K562 (cell line): ENCODE measurements around the gene LNPEP. TPM values are rescaled to one million over a fixed set of nuclear protein-coding genes. Genes with fewer than 3 reads are reported as not detected.

Experiments used
- BRD4 ChIP-seq: fragments of 200-600 bp; sonication (generic); IDR thresholded peaks from 2 replicates; pipeline ENCODE4 v1.6.1; 2017; ENCODE audit warnings: inconsistent platforms
- DIDO1 ChIP-seq: fragments of 450-650 bp; IDR thresholded peaks from 2 replicates; pipeline ENCODE4 v1.6.1; 2016; ENCODE audit warnings: low read depth, missing biosample characterization, missing genetic modification characterization
- GATAD2B ChIP-seq: fragments of 450-650 bp; IDR thresholded peaks from 2 replicates; pipeline ENCODE4 v1.6.1; 2017; ENCODE audit warnings: mild to moderate bottlenecking, borderline replicate concordance
- NONO ChIP-seq, 2 experiments: fragments of 200-400 bp in 1 of 2; fragments of 450-650 bp in 1 of 2; formaldehyde crosslinking in 1 of 2; IDR thresholded peaks; 2 replicates each; pipeline ENCODE4 v1.6.1; 2017; ENCODE audit warnings: low read depth in 2 of 2, mild to moderate bottlenecking in 2 of 2, moderate library complexity in 2 of 2, low read length in 1 of 2
- PHF8 ChIP-seq: fragments of 200-600 bp; sonication (generic); IDR thresholded peaks from 2 replicates; pipeline ENCODE4 v1.6.1; 2012; ENCODE audit warnings: mixed run types, mild to moderate bottlenecking, inconsistent platforms, low read length, moderate library complexity, borderline replicate concordance
- RBFOX2 ChIP-seq: fragments of 200-400 bp; formaldehyde crosslinking; IDR thresholded peaks from 2 replicates; pipeline ENCODE4 v1.6.1; 2017; ENCODE audit warnings: low read depth, mild to moderate bottlenecking, low read length, moderate library complexity
- XRCC5 ChIP-seq: fragments of 200-400 bp; formaldehyde crosslinking; IDR thresholded peaks from 2 replicates; pipeline ENCODE4 v1.6.1; 2017; ENCODE audit warnings: low read depth, mild to moderate bottlenecking, low read length
- ZNF280B ChIP-seq: fragments of 250-450 bp; sonication (Bioruptor Pico); IDR thresholded peaks from 2 replicates; pipeline ENCODE4 v1.5.1; 2021; ENCODE audit warnings: mild to moderate bottlenecking
- ZNF584 ChIP-seq: fragments of 200-800 bp; sonication (Bioruptor generic); IDR thresholded peaks from 2 replicates; pipeline ENCODE4 v1.6.1; 2016; ENCODE audit warnings: low read depth, mild to moderate bottlenecking, missing genetic modification characterization, missing compliant biosample characterization
- ZNF696 ChIP-seq: fragments of 250-450 bp; sonication (Bioruptor Pico); conservative IDR thresholded peaks from 2 replicates; pipeline ENCODE4 v1.4.0; 2020; ENCODE audit warnings: mild to moderate bottlenecking, moderate library complexity
- polyA plus RNA-seq, 8 experiments: library from polyadenylated mRNA; depleted of rRNA in 4 of 8; stranded (reverse) in 5 of 8; unstranded in 3 of 8; fragments of >200 nt; fragmentation: Nextera tagmentation in 2 of 8; fragmentation: Illumina TruSeq in 1 of 8; extraction: Ambion mirVana in 2 of 8; extraction: Trizol in 1 of 8; gene quantifications; 2 replicates each; pipeline versions ENCODE4 v1.2.1 to v1.2.3, GENCODE V29; 2011 to 2014; ENCODE audit warnings: inconsistent platforms in 1 of 8, missing spikeins in 1 of 8
- total RNA-seq, 7 experiments: library from RNA; depleted of rRNA in 6 of 7; stranded (reverse); fragments of >200 nt in 6 of 7; fragmentation: Illumina TruSeq in 2 of 7; extraction: Trizol in 2 of 7; gene quantifications; 2 replicates each; pipeline versions ENCODE4 v1.2.1 to v1.2.3, GENCODE V29; 2011 to 2021; ENCODE audit warnings: low replicate concordance in 1 of 7
- TF ChIP-seq, protein P1 (sequence below), 2 experiments: fragments of 450-650 bp; formaldehyde crosslinking in 1 of 2; IDR thresholded peaks; 2 replicates each; pipeline versions ENCODE4 v1.4.0 to v1.6.1; 2014 to 2020; ENCODE audit warnings: mild to moderate bottlenecking in 2 of 2, borderline replicate concordance in 1 of 2, low read depth in 1 of 2
- TF ChIP-seq, protein P2 (sequence below): fragments of 450-650 bp; IDR thresholded peaks from 2 replicates; pipeline ENCODE4 v1.6.1; 2018; ENCODE audit not compliant: partially characterized antibody

The LNPEP gene
- total and polyA plus RNA-seq, 9 of the 15 experiments (the other 6 are each of a cell fraction or from before 2014, with no cell fraction given): 2.6 to 27.9 (median 11.2) TPM

DNA sequence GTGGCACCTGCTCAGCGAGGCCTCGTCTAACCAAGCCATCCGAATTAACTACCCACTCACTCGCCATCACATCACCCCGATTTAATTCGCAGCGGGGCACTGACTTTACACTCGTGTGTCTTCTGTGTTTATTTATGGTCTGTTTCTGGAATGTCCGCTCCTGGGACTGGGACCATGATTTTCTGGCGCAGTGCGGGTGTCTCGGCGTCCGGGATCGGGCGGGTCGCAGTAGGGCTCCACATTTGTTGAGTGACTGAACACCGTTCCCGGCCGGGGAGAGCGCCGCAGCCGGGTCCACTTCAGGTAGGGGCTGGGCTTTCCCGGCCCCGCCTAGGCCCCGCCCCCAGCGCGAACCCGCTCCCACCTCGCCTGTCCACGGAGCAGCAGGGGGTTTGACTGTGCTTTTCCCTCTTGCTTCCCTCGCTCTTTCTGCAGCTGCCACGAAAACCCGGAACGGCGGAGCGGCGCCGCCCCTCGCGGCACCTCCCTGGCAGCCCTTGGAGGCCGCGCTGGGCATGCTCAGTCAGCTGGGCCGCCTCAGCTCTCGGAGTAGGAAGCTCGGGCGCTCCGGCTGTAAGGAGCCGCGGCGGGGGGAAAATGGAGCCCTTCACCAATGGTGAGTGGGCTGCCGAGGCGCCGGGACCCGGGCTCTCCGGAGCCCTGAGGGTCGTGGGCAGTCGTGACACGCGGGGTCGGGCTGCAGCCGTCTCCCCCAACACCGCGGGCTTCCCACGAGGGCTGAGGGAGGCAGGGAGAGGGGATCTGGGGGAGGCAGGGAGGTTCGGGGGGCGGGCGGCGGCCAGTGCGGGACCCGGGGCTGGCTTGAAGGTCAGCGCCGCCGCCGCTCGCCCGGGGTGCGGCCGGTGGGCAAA is at the start of gene LNPEP (continued):
- TF ChIP-seq, protein P1, sequence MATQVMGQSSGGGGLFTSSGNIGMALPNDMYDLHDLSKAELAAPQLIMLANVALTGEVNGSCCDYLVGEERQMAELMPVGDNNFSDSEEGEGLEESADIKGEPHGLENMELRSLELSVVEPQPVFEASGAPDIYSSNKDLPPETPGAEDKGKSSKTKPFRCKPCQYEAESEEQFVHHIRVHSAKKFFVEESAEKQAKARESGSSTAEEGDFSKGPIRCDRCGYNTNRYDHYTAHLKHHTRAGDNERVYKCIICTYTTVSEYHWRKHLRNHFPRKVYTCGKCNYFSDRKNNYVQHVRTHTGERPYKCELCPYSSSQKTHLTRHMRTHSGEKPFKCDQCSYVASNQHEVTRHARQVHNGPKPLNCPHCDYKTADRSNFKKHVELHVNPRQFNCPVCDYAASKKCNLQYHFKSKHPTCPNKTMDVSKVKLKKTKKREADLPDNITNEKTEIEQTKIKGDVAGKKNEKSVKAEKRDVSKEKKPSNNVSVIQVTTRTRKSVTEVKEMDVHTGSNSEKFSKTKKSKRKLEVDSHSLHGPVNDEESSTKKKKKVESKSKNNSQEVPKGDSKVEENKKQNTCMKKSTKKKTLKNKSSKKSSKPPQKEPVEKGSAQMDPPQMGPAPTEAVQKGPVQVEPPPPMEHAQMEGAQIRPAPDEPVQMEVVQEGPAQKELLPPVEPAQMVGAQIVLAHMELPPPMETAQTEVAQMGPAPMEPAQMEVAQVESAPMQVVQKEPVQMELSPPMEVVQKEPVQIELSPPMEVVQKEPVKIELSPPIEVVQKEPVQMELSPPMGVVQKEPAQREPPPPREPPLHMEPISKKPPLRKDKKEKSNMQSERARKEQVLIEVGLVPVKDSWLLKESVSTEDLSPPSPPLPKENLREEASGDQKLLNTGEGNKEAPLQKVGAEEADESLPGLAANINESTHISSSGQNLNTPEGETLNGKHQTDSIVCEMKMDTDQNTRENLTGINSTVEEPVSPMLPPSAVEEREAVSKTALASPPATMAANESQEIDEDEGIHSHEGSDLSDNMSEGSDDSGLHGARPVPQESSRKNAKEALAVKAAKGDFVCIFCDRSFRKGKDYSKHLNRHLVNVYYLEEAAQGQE (IDR thresholded peaks at IDR 0.05; ENCODE audit: borderline replicate concordance): no peak
- TF ChIP-seq, protein P1 (CRISPR knock-in tag; IDR thresholded peaks at IDR 0.05; ENCODE audit: low read depth): no peak
- no peak for TF ChIP-seq ZNF280B (CRISPR knock-in tag)
- peak; percentile 59; the same call in 1 of the 2 replicates for TF ChIP-seq PHF8
- peak; percentile 78 for TF ChIP-seq RBFOX2
- TF ChIP-seq ZNF584: no peak
- TF ChIP-seq GATAD2B: no peak; the same call in 1 of the 2 replicates
- peak; percentile 91 for TF ChIP-seq XRCC5
- TF ChIP-seq, protein P2, sequence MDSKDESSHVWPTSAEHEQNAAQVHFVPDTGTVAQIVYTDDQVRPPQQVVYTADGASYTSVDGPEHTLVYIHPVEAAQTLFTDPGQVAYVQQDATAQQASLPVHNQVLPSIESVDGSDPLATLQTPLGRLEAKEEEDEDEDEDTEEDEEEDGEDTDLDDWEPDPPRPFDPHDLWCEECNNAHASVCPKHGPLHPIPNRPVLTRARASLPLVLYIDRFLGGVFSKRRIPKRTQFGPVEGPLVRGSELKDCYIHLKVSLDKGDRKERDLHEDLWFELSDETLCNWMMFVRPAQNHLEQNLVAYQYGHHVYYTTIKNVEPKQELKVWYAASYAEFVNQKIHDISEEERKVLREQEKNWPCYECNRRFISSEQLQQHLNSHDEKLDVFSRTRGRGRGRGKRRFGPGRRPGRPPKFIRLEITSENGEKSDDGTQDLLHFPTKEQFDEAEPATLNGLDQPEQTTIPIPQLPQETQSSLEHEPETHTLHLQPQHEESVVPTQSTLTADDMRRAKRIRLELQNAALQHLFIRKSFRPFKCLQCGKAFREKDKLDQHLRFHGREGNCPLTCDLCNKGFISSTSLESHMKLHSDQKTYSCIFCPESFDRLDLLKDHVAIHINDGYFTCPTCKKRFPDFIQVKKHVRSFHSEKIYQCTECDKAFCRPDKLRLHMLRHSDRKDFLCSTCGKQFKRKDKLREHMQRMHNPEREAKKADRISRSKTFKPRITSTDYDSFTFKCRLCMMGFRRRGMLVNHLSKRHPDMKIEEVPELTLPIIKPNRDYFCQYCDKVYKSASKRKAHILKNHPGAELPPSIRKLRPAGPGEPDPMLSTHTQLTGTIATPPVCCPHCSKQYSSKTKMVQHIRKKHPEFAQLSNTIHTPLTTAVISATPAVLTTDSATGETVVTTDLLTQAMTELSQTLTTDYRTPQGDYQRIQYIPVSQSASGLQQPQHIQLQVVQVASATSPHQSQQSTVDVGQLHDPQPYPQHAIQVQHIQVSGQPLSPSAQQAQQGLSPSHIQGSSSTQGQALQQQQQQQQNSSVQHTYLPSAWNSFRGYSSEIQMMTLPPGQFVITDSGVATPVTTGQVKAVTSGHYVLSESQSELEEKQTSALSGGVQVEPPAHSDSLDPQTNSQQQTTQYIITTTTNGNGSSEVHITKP: peak; percentile 73
- no peak for TF ChIP-seq DIDO1 (tag)
- TF ChIP-seq BRD4: no peak; the same call in 1 of the 2 replicates
- no peak for TF ChIP-seq ZNF696 (CRISPR knock-in tag)
- no peak for TF ChIP-seq NONO (IDR thresholded peaks at IDR 0.05; ENCODE audit: low read depth in 2 of 2, low read length in 1 of 2)
